Right lobe of liver (tissue), 6 donors: ENCODE measurements around the gene MUC13. TPM values are rescaled to one million over a fixed set of nuclear protein-coding genes. Genes with fewer than 3 reads are reported as not detected.

Experiments
- ATAC-seq, 4 donors: fragments of 200-7000 bp; cut with Tn5 transposase; one replicate each; pipeline ENCODE4 v1.9.1; 2020; ENCODE audit warnings: mild to moderate bottlenecking in 4 of 4, moderate library complexity in 4 of 4
- DNase-seq, 3 donors: peaks; one replicate each; pipeline ENCODE4 v3.0.0-alpha.2; 2020
- H3K27ac ChIP-seq, 3 donors: fragments of 200-600 bp; one replicate each; pipeline ENCODE4 v1.8.0; 2022
- H3K27me3 ChIP-seq, 2 donors: fragments of 200-600 bp; one replicate each; pipeline ENCODE4 v1.8.0; 2022
- H3K36me3 ChIP-seq, 4 donors: fragments of 200-600 bp; sonication (generic) in 1 of 4; one replicate each; pipeline versions ENCODE4 v1.5.1 to v1.8.0; 2017 to 2022; ENCODE audit warnings: control low read depth in 1 of 4
- H3K4me1 ChIP-seq, 4 donors: fragments of 200-600 bp; sonication (generic) in 1 of 4; one replicate each; pipeline versions ENCODE4 v1.5.1 to v1.8.0; 2017 to 2022; ENCODE audit warnings: control low read depth in 1 of 4
- H3K4me3 ChIP-seq, 3 donors: fragments of 200-600 bp; one replicate each; pipeline ENCODE4 v1.8.0; 2022
- H3K9me3 ChIP-seq, 4 donors: fragments of 200-600 bp; sonication (generic) in 1 of 4; one replicate each; pipeline versions ENCODE4 v1.5.1 to v1.8.0; 2017 to 2022; ENCODE audit warnings: control low read depth in 1 of 4
- CTCF ChIP-seq, 4 donors: fragments of 200-600 bp in 3 of 4; fragments of 450-650 bp in 1 of 4; IDR thresholded peaks; one replicate each; pipeline versions ENCODE4 v1.5.1 to v1.8.0; 2016 to 2022; ENCODE audit warnings: antibody characterized with exemption in 4 of 4, mild to moderate bottlenecking in 2 of 4
- POLR2A ChIP-seq: fragments of 450-650 bp; IDR thresholded peaks from one replicate; pipeline ENCODE4 v1.6.1; 2017; ENCODE audit warnings: antibody characterized with exemption, mild to moderate bottlenecking
- WGBS: methylation state at CpG from one replicate; pipeline ENCODE4 v1.1.6; 2018; ENCODE audit warnings: low coverage, low lambda C conversion rate; ENCODE audit not compliant: insufficient coverage; ENCODE audit errors: missing lambda C conversion rate; 5-methylcytosine and 5-hydroxymethylcytosine counted together
- intact Hi-C, 2 donors: fragments of 100-400 bp; cut with DNase I; formaldehyde crosslinking; loops; one replicate each; pipeline versions ENCODE4 v1.11.2 to v1.14.1; 2022
- total RNA-seq, 6 experiments: library from RNA; depleted of rRNA in 2 of 6; stranded (reverse); fragments of >200 nt in 2 of 6; fragmentation: NEBNext Ultra II Directional in 3 of 6; extraction: Animal tissue kit (Norgen Biotek cat#: 25700) in 3 of 6; gene quantifications; one replicate each; pipeline versions ENCODE4 v1.1.0 to v1.2.4, GENCODE V29; 2016 to 2023
- donor health status: DM: no; HTN: yes; CAD: no.
- donor health status: DM: no; HTN: no; CAD: no.
- donor health status: DM: no; HTN: no; CAD: no.
- donor health status: DM: no; HTN: yes; CAD: no.
- donor health status: DM: no; HTN: yes; CAD: no.

MUC13 gene
- total RNA-seq, 6 experiments from 2014 or later = 1.9 to 4.5 (median 2.1) TPM; not detected in 3

- Histone ChIP-seq H3K27ac (no peak overlapping the region), H3K27me3 (no peaks in the 10 kb centered on the region), H3K4me3 (no peak overlapping the region), H3K9me3 (no peaks in the 10 kb centered on the region), H3K36me3 (no peaks in the 10 kb centered on the region), H3K4me1 (peaks cover 0 to 11% (median 0%) of the 10 kb centered on the region in 4 donors)
- ATAC-seq (no peak), DNase-seq (no peak)
- TF ChIP-seq POLR2A (no peak), CTCF (IDR thresholded peaks at IDR 0.05) (no peak)
- intact Hi-C loops = no loop called here
- no CpG with 5 or more reads among the region's 2 CpGs for WGBS
Observed at GRCh38 chr3:124919756-124920155, 14.8 kb downstream of the MUC13 start.

- ATAC-seq (peak in 3 of 4 donors; percentile 50 to 63 (median 61)), DNase-seq (peak in 1 of 3 donors; percentile 50)
- Histone ChIP-seq H3K27ac (no peak overlapping the region), H3K4me1 (peaks cover 0 to 11% (median 0%) of the 10 kb centered on the region in 4 donors), H3K36me3 (no peaks in the 10 kb centered on the region), H3K4me3 (no peak overlapping the region), H3K9me3 (no peaks in the 10 kb centered on the region), H3K27me3 (no peaks in the 10 kb centered on the region)
- TF ChIP-seq CTCF (IDR thresholded peaks at IDR 0.05) (no peak), POLR2A (no peak)
- no CpG with 5 or more reads among the region's 2 CpGs for WGBS
- intact Hi-C loops = no loop called here
Observed at GRCh38 chr3:124918524-124918923, 16.0 kb downstream of the MUC13 start.

- WGBS = 44% methylated on average over 6 of the region's 8 CpGs
- ATAC-seq (peak; percentile 21 to 39 (median 30)), DNase-seq (no peak)
- intact Hi-C loops = no loop called here
- no peak overlapping the region for H3K27ac ChIP-seq
- TF ChIP-seq CTCF (IDR thresholded peaks at IDR 0.05) = no peak
- no peak for TF ChIP-seq POLR2A
- no peak overlapping the region for H3K4me3 ChIP-seq
- H3K36me3 ChIP-seq = no peaks in the 10 kb centered on the region
- no peaks in the 10 kb centered on the region for H3K27me3 ChIP-seq
- H3K4me1 ChIP-seq = peaks cover 0 to 11% (median 0%) of the 10 kb centered on the region in 4 donors
- no peaks in the 10 kb centered on the region for H3K9me3 ChIP-seq
Observed at GRCh38 chr3:124916837-124917409, 17.6 kb downstream of the MUC13 start.

GRCh38 chr3:124915254-124915653, 19.3 kb downstream of the MUC13 start:
- H3K36me3 ChIP-seq = no peaks in the 10 kb centered on the region
- H3K9me3 ChIP-seq = no peaks in the 10 kb centered on the region
- TF ChIP-seq CTCF (IDR thresholded peaks at IDR 0.05) (no peak), POLR2A (no peak)
- no peak for ATAC-seq
- no peak overlapping the region for H3K27ac ChIP-seq
- H3K4me1 ChIP-seq = peaks cover 0 to 7% (median 0%) of the 10 kb centered on the region in 4 donors
- intact Hi-C loops = no loop called here
- no peak overlapping the region for H3K4me3 ChIP-seq
- DNase-seq = no peak
- WGBS = 100% methylated on average over 2 of the region's 3 CpGs
- no peaks in the 10 kb centered on the region for H3K27me3 ChIP-seq

- Histone ChIP-seq H3K27me3 (no peaks in the 10 kb centered on the region), H3K9me3 (no peaks in the 10 kb centered on the region), H3K4me3 (no peak overlapping the region), H3K4me1 (no peaks in the 10 kb centered on the region), H3K27ac (no peak overlapping the region), H3K36me3 (no peaks in the 10 kb centered on the region)
- 67% methylated on average over 9 of the region's 9 CpGs for WGBS
- TF ChIP-seq CTCF (IDR thresholded peaks at IDR 0.05) = no peak
- DNase-seq (no peak), ATAC-seq (no peak)
- intact Hi-C loops = no loop called here
Observed at GRCh38 chr3:124907957-124908356, 26.6 kb downstream of the MUC13 start.
